Esophagus muscularis mucosa (tissue), 3 donors: ENCODE measurements around the gene SRXN1.

ENCODE experiments used
- POLR2A ChIP-seq: fragments of 450-650 bp; IDR thresholded peaks from one replicate; pipeline ENCODE4 v1.6.1; 2017; ENCODE audit warnings: antibody characterized with exemption, moderate library complexity, mild to moderate bottlenecking, low read depth
- POLR2AphosphoS5 ChIP-seq, 2 donors: sonication (generic); formaldehyde crosslinking; IDR thresholded peaks; one replicate each; pipeline ENCODE4 v1.6.1; 2017; ENCODE audit warnings: antibody characterized with exemption in 2 of 2
- TF ChIP-seq, protein P1 (sequence below), 3 experiments: fragments of 200-600 bp in 2 of 3; fragments of 450-650 bp in 1 of 3; sonication (generic) in 2 of 3; IDR thresholded peaks; one replicate each; pipeline ENCODE4 v1.5.1; 2017 to 2019; ENCODE audit warnings: antibody characterized with exemption in 3 of 3, mild to moderate bottlenecking in 2 of 3, moderate library complexity in 1 of 3

DNA sequence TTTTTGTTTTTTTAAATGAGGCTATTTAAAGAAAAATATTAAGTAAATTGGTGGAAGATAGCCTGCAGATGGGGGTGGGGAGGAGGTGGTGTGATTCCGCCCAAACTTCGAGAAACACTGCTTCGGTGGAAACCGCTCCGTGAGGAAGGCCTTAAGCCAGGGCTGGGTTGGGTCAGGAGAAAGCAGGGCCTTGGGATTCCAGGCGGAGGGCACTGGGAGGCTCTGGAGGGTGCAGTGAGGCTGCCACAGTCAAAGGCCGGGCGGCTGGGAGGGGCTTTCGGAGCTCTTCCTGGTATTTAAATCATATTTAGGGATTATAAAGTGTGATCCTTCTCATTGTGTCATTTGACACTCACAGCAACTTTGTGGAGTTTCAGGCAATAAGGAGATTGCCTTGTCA is 44.8 kb upstream of the SRXN1 start:
- TF ChIP-seq POLR2A (no peak), POLR2AphosphoS5 (IDR thresholded peaks at IDR 0.05) (no peak)
- TF ChIP-seq, protein P1, sequence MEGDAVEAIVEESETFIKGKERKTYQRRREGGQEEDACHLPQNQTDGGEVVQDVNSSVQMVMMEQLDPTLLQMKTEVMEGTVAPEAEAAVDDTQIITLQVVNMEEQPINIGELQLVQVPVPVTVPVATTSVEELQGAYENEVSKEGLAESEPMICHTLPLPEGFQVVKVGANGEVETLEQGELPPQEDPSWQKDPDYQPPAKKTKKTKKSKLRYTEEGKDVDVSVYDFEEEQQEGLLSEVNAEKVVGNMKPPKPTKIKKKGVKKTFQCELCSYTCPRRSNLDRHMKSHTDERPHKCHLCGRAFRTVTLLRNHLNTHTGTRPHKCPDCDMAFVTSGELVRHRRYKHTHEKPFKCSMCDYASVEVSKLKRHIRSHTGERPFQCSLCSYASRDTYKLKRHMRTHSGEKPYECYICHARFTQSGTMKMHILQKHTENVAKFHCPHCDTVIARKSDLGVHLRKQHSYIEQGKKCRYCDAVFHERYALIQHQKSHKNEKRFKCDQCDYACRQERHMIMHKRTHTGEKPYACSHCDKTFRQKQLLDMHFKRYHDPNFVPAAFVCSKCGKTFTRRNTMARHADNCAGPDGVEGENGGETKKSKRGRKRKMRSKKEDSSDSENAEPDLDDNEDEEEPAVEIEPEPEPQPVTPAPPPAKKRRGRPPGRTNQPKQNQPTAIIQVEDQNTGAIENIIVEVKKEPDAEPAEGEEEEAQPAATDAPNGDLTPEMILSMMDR (IDR thresholded peaks at IDR 0.05), result no peak
